Thoracic aorta (tissue), 2 donors: ENCODE measurements around the gene JMJD4. TPM values are rescaled to one million over a fixed set of nuclear protein-coding genes. Genes with fewer than 3 reads are reported as not detected.
A peak's percentile ranks its signal among the peaks of the same experiment; 100 is the strongest.

Source experiments
- ATAC-seq: fragments of 150-250 bp; one replicate; pipeline ENCODE4 v1.8.0; 2017; ENCODE audit warnings: low read depth; ENCODE audit not compliant: insufficient number of reproducible peaks, low FRiP score
- DNase-seq: peaks from one replicate; pipeline ENCODE4 v3.0.0-alpha.2; 2020; ENCODE audit warnings: low spot score
- H3K27ac ChIP-seq, 2 donors: fragments of 200-600 bp; sonication (generic); 1 replicate in 1 of 2; 2 replicates in 1 of 2; pipeline ENCODE4 v1.5.1; 2016; ENCODE audit warnings: mild to moderate bottlenecking in 2 of 2, moderate library complexity in 2 of 2
- H3K27me3 ChIP-seq: fragments of 200-600 bp; sonication (generic); replicated peaks from 2 replicates; pipeline ENCODE4 v1.6.0; 2016; ENCODE audit warnings: mild to moderate bottlenecking; ENCODE audit not compliant: insufficient read depth
- H3K36me3 ChIP-seq: fragments of 200-600 bp; sonication (generic); one replicate; pipeline ENCODE4 v1.5.1; 2016
- H3K4me1 ChIP-seq, 2 donors: fragments of 200-600 bp; sonication (generic); 1 replicate in 1 of 2; 2 replicates in 1 of 2; pipeline versions ENCODE4 v1.5.1 to v1.6.0; 2016; ENCODE audit warnings: low read depth in 2 of 2, mild to moderate bottlenecking in 1 of 2; ENCODE audit not compliant: control insufficient read depth in 1 of 2
- H3K4me3 ChIP-seq: fragments of 200-600 bp; sonication (generic); 2 replicates; pipeline ENCODE4 v1.5.1; 2016; ENCODE audit warnings: mild to moderate bottlenecking
- H3K9me3 ChIP-seq: fragments of 200-600 bp; sonication (generic); 2 replicates; pipeline ENCODE4 v1.5.1; 2016
- CTCF ChIP-seq: fragments of 200-600 bp; sonication (generic); IDR thresholded peaks from one replicate; pipeline ENCODE4 v1.5.1; 2019; ENCODE audit warnings: antibody characterized with exemption
- total RNA-seq, 2 donors: library from RNA; depleted of rRNA; stranded (reverse); fragments of >200 nt; gene quantifications; one replicate each; pipeline versions ENCODE4 v1.1.0 to v1.2.3, GENCODE V29; 2016

JMJD4 gene
- total RNA-seq, 2 donors from 2014 or later, result 19.4 to 24.2 TPM

- H3K27ac ChIP-seq, result no peak overlapping the region
- no peak for TF ChIP-seq CTCF
- H3K36me3 ChIP-seq, result no peaks in the 10 kb centered on the region
- no peaks in the 10 kb centered on the region for H3K27me3 ChIP-seq
- no peaks in the 10 kb centered on the region for H3K9me3 ChIP-seq
- H3K4me3 ChIP-seq, result no peak overlapping the region
- ATAC-seq, result no peak
- DNase-seq, result no peak
- peaks cover 12 to 24% of the 10 kb centered on the region in 2 donors for H3K4me1 ChIP-seq
These were observed 3.7 kb upstream of the JMJD4 start for GRCh38 chr1:227738820-227739219.

- H3K27ac ChIP-seq, result no peak overlapping the region
- no peaks in the 10 kb centered on the region for H3K27me3 ChIP-seq
- ATAC-seq (no peak), DNase-seq (no peak)
- H3K9me3 ChIP-seq, result no peaks in the 10 kb centered on the region
- peaks cover 1% of the 10 kb centered on the region for H3K36me3 ChIP-seq
- no peak overlapping the region for H3K4me3 ChIP-seq
- TF ChIP-seq CTCF, result no peak
- H3K4me1 ChIP-seq, result peaks cover 15 to 29% of the 10 kb centered on the region in 2 donors
These were observed 1.8 kb upstream of the JMJD4 start for GRCh38 chr1:227736814-227737432.

- ATAC-seq (no peak), DNase-seq (no peak)
- H3K4me1 ChIP-seq, result peaks cover 15 to 30% of the 10 kb centered on the region in 2 donors
These were observed 610 bp upstream of the JMJD4 start for GRCh38 chr1:227735539-227736285.

GRCh38 chr1:227734546-227734855 is 601 bp downstream of the JMJD4 start:
- Histone ChIP-seq H3K9me3 (no peaks in the 10 kb centered on the region), H3K4me1 (peaks cover 15 to 40% of the 10 kb centered on the region in 2 donors), H3K36me3 (peaks cover 3% of the 10 kb centered on the region), H3K4me3 (peak overlapping the region; percentile 99), H3K27me3 (no peaks in the 10 kb centered on the region), H3K27ac (peak overlapping the region in 1 of 2 donors; percentile 83)
- TF ChIP-seq CTCF, result no peak
- DNase-seq (no peak), ATAC-seq (no peak)

More at GRCh38 chr1:227735539-227736285, 610 bp upstream of the JMJD4 start:
- peak overlapping the region; percentile 76 to 83 for H3K27ac ChIP-seq
- no peaks in the 10 kb centered on the region for H3K9me3 ChIP-seq
- peak overlapping the region; percentile 99 for H3K4me3 ChIP-seq
- H3K27me3 ChIP-seq, result no peaks in the 10 kb centered on the region
- peaks cover 3% of the 10 kb centered on the region for H3K36me3 ChIP-seq
- TF ChIP-seq CTCF, result no peak

GRCh38 chr1:227733751-227734545 is 1.2 kb downstream of the JMJD4 start:
- ATAC-seq (no peak), DNase-seq (no peak)
- Histone ChIP-seq H3K4me1 (peaks cover 15 to 45% of the 10 kb centered on the region in 2 donors), H3K27me3 (no peaks in the 10 kb centered on the region), H3K4me3 (peak overlapping the region; percentile 99), H3K27ac (peak overlapping the region in 1 of 2 donors; percentile 83), H3K36me3 (peaks cover 3% of the 10 kb centered on the region), H3K9me3 (no peaks in the 10 kb centered on the region)
- TF ChIP-seq CTCF, result no peak
